ENCODE results near the gene PDE4D.
"Not testable (repeated sequence)": the region's sequence is repeated elsewhere in the genome, so short reads cannot be mapped to it uniquely, and the experiment has no call there.

PDE4D gene

GRCh38 chr5:58965677-58966414, 927.7 kb downstream of the PDE4D start:
- Mint-ChIP-seq H3K27ac (no peak overlapping the region), H3K27me3 (no peaks in the 10 kb centered on the region), H3K9me3 (no peaks in the 10 kb centered on the region)

GRCh38 chr5:58963821-58964220, 929.7 kb downstream of the PDE4D start:
- Mint-ChIP-seq H3K36me3 (ENCODE audit: low read depth) (no peaks in the 10 kb centered on the region), H3K9me3 (no peaks in the 10 kb centered on the region), H3K27me3 (no peaks in the 10 kb centered on the region), H3K4me1 (ENCODE audit: low read depth) (no peaks in the 10 kb centered on the region), H3K27ac (no peak overlapping the region), H3K4me3 (no peak overlapping the region)
- intact Hi-C loops (cut with micrococcal nuclease), result no loop called here

More at GRCh38 chr5:58965677-58966414, 927.7 kb downstream of the PDE4D start:
- Mint-ChIP-seq H3K4me1 (ENCODE audit: low read depth) (no peaks in the 10 kb centered on the region), H3K4me3 (no peak overlapping the region), H3K36me3 (ENCODE audit: low read depth) (no peaks in the 10 kb centered on the region)
- intact Hi-C loops (cut with micrococcal nuclease), result no loop called here

DNA sequence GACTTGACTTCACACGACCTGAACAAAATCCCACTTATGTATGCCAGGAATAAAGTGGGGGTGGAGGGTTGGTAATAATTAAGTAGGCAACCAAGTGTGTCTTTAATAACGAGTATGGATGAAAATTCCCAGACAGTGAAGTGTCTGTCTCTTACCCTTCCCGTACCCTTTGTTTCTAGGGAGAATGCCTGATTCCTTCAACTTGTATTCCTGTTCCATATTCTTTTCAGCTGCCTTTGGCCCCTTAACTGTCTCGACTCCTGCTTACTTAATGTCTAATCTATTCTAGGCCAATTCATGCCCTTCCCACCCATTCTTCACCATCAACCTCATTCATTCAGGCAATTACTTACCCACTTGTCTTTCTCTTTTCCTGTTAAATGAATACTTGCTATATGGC, 930.2 kb downstream of the PDE4D start:
- no peak overlapping the region for H3K27ac Mint-ChIP-seq
- H3K4me1 Mint-ChIP-seq (ENCODE audit: low read depth), result no peaks in the 10 kb centered on the region
- no peak overlapping the region for H3K4me3 Mint-ChIP-seq
- H3K27me3 Mint-ChIP-seq, result no peaks in the 10 kb centered on the region
- intact Hi-C loops (cut with micrococcal nuclease), result no loop called here
- no peaks in the 10 kb centered on the region for H3K36me3 Mint-ChIP-seq (ENCODE audit: low read depth)
- no peaks in the 10 kb centered on the region for H3K9me3 Mint-ChIP-seq

DNA sequence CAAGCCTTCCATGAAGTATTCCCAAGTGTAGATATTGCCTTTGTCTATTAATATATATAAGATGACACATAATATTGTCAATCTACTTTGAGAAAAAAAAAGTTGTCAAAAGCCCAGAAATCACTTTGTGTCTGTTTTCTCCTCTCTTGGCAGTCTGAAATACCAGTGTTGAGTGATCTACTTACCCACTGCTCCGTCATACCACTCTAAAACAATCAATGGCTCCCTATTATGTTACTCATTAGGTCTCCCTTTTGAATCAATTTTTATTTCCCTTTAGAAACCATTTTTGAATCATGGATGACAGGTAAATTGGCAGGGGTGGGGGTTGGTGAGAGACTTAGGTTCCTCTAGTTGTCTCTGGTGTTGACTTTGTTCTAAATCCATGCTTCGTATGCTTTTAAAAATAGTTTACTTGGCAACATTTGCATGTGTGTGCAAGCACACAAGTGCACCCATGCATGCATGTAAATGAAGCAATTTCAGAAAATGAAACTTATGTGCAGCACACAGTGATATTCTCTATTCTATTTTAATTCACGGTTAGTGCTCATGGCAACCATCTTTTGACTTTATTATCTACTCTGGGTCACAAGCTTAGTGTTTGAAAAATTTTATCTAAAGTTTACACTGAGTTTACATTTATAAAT, 931.8 kb downstream of the PDE4D start:
- H3K9me3 Mint-ChIP-seq, result no peaks in the 10 kb centered on the region

DNA sequence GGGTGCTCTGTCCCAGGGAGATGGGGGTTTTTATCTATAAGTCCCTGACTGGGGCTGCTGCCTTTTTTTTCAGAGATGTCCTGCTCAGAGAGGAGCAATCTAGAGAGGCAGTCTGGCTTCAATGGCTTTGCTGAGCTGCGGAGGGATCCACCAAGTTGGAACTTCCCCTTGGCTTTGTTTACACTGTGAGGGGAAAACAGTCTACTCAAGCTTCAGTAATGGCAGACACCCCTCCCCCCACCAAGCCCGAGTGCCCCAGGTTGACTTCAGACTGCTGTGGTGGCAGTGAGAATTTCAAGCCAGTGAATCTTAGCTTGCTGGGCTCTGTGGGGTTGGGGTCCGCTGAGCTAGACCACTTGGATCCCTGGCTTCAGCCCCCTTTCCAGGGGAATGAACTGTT, 934.8 kb downstream of the PDE4D start:
- intact Hi-C loops (cut with micrococcal nuclease), result no loop called here

More for the DNA sequence above, 931.8 kb downstream of the PDE4D start:
- H3K27ac Mint-ChIP-seq, result no peak overlapping the region
- no peaks in the 10 kb centered on the region for H3K27me3 Mint-ChIP-seq
- H3K4me3 Mint-ChIP-seq, result no peak overlapping the region
- H3K4me1 Mint-ChIP-seq (ENCODE audit: low read depth), result no peaks in the 10 kb centered on the region
- intact Hi-C loops (cut with micrococcal nuclease), result no loop called here
- H3K36me3 Mint-ChIP-seq (ENCODE audit: low read depth), result no peaks in the 10 kb centered on the region

DNA sequence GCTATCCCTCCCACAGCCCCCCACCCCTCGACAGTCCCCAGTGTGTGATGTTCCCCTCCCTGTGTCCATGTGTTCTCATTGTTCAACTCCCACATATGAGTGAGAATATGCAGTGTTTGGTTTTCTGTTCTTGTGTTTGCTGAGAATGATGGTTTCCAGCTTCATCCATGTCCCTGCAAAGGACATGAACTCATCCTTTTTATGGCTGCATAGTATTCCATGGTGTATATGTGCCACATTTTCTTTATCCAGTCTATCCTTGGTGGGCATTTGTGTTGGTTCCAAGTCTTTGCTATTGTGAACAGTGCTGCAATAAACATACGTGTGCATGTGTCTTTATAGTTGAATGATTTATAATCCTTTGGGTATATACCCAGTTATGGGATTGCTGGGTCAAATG, 940.3 kb downstream of the PDE4D start:
- H3K36me3 Mint-ChIP-seq (ENCODE audit: low read depth); H3K4me3 Mint-ChIP-seq; H3K27ac Mint-ChIP-seq; H3K27me3 Mint-ChIP-seq; H3K4me1 Mint-ChIP-seq (ENCODE audit: low read depth); intact Hi-C loops (cut with micrococcal nuclease); H3K9me3 Mint-ChIP-seq: not testable (repeated sequence)

More for the DNA sequence above, 934.8 kb downstream of the PDE4D start:
- Mint-ChIP-seq H3K27me3 (no peaks in the 10 kb centered on the region), H3K27ac (no peak overlapping the region), H3K4me1 (ENCODE audit: low read depth) (no peaks in the 10 kb centered on the region), H3K4me3 (no peak overlapping the region), H3K36me3 (ENCODE audit: low read depth) (no peaks in the 10 kb centered on the region), H3K9me3 (no peaks in the 10 kb centered on the region)

DNA sequence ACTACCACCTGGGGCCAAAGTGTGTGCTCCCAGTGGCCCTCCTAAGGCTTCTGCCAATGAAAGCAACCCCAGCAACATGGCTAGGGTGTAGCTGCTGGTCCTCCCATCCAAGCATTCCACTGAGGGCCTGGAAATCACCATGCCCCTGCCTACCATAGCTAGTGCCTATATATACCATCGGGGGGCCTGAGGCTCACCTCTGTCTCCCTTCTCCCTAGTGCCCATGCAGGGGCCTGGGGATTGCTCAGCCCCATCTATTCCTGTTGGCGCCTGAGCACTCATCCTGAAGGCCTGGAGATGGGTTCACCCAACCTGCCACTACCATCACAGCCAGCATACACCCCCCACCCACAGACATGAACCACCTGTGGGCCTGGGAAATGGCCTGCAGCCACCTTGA, 943.3 kb downstream of the PDE4D start:
- Mint-ChIP-seq H3K9me3 (no peaks in the 10 kb centered on the region), H3K27ac (no peak overlapping the region), H3K4me1 (ENCODE audit: low read depth) (peaks cover 5% of the 10 kb centered on the region)

GRCh38 chr5:58946230-58946629, 947.3 kb downstream of the PDE4D start:
- Mint-ChIP-seq H3K27ac (no peak overlapping the region), H3K4me1 (ENCODE audit: low read depth) (peaks cover 5% of the 10 kb centered on the region), H3K9me3 (peaks cover 9% of the 10 kb centered on the region), H3K27me3 (no peaks in the 10 kb centered on the region), H3K36me3 (ENCODE audit: low read depth) (no peaks in the 10 kb centered on the region), H3K4me3 (no peak overlapping the region)
- intact Hi-C loops (cut with micrococcal nuclease), result no loop called here

More for the DNA sequence above, 943.3 kb downstream of the PDE4D start:
- Mint-ChIP-seq H3K36me3 (ENCODE audit: low read depth) (no peaks in the 10 kb centered on the region), H3K27me3 (no peaks in the 10 kb centered on the region), H3K4me3 (no peak overlapping the region)
- intact Hi-C loops (cut with micrococcal nuclease), result no loop called here

DNA sequence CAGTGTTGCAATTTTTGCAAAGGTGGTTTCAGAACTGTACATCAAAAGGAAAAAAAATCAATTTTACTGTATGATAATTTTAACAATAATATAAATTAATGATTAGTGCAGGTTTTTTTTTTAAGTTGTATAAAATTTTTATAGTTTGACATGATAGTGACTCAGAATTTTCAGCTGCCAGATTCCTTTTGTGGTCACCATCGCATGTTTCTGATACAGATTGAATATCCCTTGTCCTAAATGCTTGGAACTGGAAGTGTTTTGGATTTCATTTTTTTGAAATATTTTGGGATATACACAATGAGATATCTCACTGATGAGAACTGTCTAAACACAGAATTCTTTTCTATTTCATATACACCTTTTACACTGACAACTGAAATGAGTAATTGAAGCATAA, 949.3 kb downstream of the PDE4D start:
- no peaks in the 10 kb centered on the region for H3K27me3 Mint-ChIP-seq

DNA sequence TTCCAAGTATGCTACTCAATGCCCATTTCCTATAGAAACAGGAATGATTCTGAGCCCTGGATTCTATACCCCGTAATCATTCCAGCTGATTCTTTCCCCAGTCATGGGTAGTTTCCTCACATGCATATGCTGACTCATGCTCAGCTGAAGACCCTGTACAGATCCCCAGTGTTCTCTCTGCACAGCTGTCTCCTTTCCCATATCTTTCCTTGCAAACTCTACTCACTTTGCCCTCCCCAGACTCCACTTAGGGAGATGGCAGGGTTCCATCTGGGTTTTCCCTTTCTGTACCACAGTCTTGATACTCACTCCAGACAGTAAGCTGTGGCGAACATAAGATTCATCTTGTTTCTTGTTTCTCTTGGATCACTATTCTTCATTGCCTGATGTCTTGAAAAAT, 953.1 kb downstream of the PDE4D start:
- Mint-ChIP-seq H3K9me3 (peaks cover 9% of the 10 kb centered on the region), H3K36me3 (ENCODE audit: low read depth) (no peaks in the 10 kb centered on the region), H3K4me1 (ENCODE audit: low read depth) (no peaks in the 10 kb centered on the region), H3K27ac (no peak overlapping the region), H3K27me3 (no peaks in the 10 kb centered on the region), H3K4me3 (no peak overlapping the region)
- intact Hi-C loops (cut with micrococcal nuclease), result no loop called here

More for the DNA sequence above, 949.3 kb downstream of the PDE4D start:
- intact Hi-C loops (cut with micrococcal nuclease), result no loop called here
- Mint-ChIP-seq H3K4me1 (ENCODE audit: low read depth) (peaks cover 5% of the 10 kb centered on the region), H3K36me3 (ENCODE audit: low read depth) (no peaks in the 10 kb centered on the region), H3K9me3 (peaks cover 9% of the 10 kb centered on the region), H3K4me3 (no peak overlapping the region), H3K27ac (no peak overlapping the region)

- no peak overlapping the region for H3K27ac Mint-ChIP-seq
- H3K27me3 Mint-ChIP-seq, result no peaks in the 10 kb centered on the region
- intact Hi-C loops (cut with micrococcal nuclease), result no loop called here
- H3K36me3 Mint-ChIP-seq (ENCODE audit: low read depth), result no peaks in the 10 kb centered on the region
- H3K9me3 Mint-ChIP-seq, result peaks cover 9% of the 10 kb centered on the region
- H3K4me3 Mint-ChIP-seq, result no peak overlapping the region
- H3K4me1 Mint-ChIP-seq (ENCODE audit: low read depth), result no peaks in the 10 kb centered on the region
Measured at GRCh38 chr5:58939664-58940063, 953.9 kb downstream of the PDE4D start.

GRCh38 chr5:58938563-58939424, 954.7 kb downstream of the PDE4D start:
- Mint-ChIP-seq H3K36me3 (ENCODE audit: low read depth) (no peaks in the 10 kb centered on the region), H3K27me3 (no peaks in the 10 kb centered on the region), H3K4me3 (no peak overlapping the region), H3K4me1 (ENCODE audit: low read depth) (no peaks in the 10 kb centered on the region), H3K9me3 (peaks cover 9% of the 10 kb centered on the region), H3K27ac (no peak overlapping the region)
- intact Hi-C loops (cut with micrococcal nuclease), result no loop called here

DNA sequence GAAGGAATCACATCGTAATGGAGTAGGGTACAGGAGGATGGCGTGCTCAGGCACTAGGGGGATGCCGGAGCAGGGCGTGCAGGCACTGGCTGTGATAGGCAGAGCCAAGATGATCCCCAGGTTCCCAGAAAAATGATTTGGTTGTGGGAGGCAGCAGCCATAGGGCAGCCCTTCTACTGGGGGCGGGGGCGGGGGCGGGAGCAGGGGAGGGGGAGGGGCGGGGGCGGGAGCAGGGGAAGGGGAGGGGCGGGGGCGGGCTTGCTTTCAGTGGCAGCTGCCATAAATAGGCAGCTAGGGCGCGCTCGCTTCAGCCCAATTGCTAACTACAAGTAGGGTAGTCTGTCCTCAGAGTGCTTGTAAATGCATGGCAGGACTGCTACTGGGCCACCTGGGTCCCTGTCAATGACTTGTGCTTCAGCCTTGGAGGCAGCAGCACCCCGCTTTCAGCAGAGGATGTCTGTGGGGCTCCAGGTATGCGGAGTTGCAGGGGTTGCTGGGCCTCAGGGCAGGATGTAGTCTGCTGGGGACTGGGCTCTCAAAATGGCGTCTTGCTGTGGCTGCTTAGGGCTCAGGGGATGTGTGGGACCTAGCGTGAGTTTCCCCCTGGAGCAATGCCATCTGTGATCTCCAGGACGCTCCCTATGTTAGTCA, 956.4 kb downstream of the PDE4D start:
- no peaks in the 10 kb centered on the region for H3K4me1 Mint-ChIP-seq (ENCODE audit: low read depth)
- H3K9me3 Mint-ChIP-seq, result no peaks in the 10 kb centered on the region
- H3K4me3 Mint-ChIP-seq, result no peak overlapping the region
- no peaks in the 10 kb centered on the region for H3K27me3 Mint-ChIP-seq
- no peak overlapping the region for H3K27ac Mint-ChIP-seq
- no peaks in the 10 kb centered on the region for H3K36me3 Mint-ChIP-seq (ENCODE audit: low read depth)
- intact Hi-C loops (cut with micrococcal nuclease), result no loop called here

Data from dendritic cell treated with granulocyte-macrophage colony-stimulating factor and Interleukin-4, amounts not matched to agents 40 ng/mL and 50 ng/mL, for 4 days (primary cell).